NCI-H2227 treated with DMSO at 0.1 percent for 48 hours (cell line): ENCODE results near the gene ADI1.

ENCODE experiments used
- DNase-seq: peaks from one replicate; lab custom pipeline; 2025; lab: John Stamatoyannopoulos, UW

Gene ADI1

DNA sequence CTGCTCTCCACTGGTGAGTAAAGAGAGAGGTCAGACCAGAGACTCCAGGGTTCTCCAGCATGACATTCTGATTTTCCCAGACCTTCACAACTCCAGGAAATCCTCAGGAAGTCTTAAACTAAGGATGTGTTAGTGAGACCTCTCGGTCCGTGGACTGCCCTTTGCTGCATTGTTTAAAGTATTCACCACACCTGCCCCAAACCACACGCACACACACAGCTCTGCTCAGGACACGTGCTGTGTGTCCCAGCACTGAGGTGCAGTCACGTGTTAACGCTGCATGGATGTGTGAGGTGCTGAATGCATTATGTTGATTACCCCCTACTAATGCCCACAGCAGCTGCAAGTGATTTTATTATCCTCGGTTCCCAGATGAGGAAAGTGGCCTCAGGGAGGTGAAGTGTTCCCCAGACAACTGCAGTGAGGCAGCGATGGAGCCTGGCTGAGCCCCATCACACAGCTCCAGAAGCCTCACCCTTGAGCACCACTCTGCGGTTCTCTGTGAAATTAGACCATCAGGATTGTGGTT is 71.5 kb downstream of the ADI1 start:
- no peak for DNase-seq
